ENCODE data around the gene WDR62.

- TF ChIP-seq CTCF (conservative IDR thresholded peaks at IDR 0.05): no peak
- TF ChIP-seq EZH2 (IDR thresholded peaks at IDR 0.05; ENCODE audit: low read depth): no peak
These were observed 96.7 kb downstream of the WDR62 start for GRCh38 chr19:36151144-36152018.

Measured in PC-9 (cell line).